Trophoblast cell (in vitro differentiated cells and primary cell): ENCODE data around the gene PDLIM5.

Experiments
- DNase-seq, 2 donors: peaks; one replicate each; pipeline ENCODE4 v3.0.0-alpha.2; 2016
- H2AFZ ChIP-seq: 2 replicates; pipeline ENCODE4 v1.6.1; 2013; ENCODE audit warnings: low read length, moderate library complexity, mild to moderate bottlenecking; ENCODE audit not compliant: insufficient read depth, poor library complexity
- H2AK5ac ChIP-seq: 2 replicates; pipeline ENCODE4 v1.6.1; 2013; ENCODE audit warnings: mild to moderate bottlenecking, low read length
- H2BK120ac ChIP-seq: 2 replicates; pipeline ENCODE4 v1.6.1; 2013; ENCODE audit warnings: low read length, mild to moderate bottlenecking, moderate library complexity; ENCODE audit not compliant: insufficient read depth, poor library complexity
- H2BK12ac ChIP-seq: 2 replicates; pipeline ENCODE4 v1.6.1; 2013; ENCODE audit warnings: mild to moderate bottlenecking, low read length, moderate library complexity
- H2BK5ac ChIP-seq: 2 replicates; pipeline ENCODE4 v1.6.1; 2013; ENCODE audit warnings: low read length, low read depth, moderate library complexity, mild to moderate bottlenecking; ENCODE audit not compliant: poor library complexity
- H3K14ac ChIP-seq: 2 replicates; pipeline ENCODE4 v1.6.1; 2013; ENCODE audit warnings: mild to moderate bottlenecking, low read length
- H3K18ac ChIP-seq: 2 replicates; pipeline ENCODE4 v1.6.1; 2013; ENCODE audit warnings: mild to moderate bottlenecking, low read length
- H3K23ac ChIP-seq: 2 replicates; pipeline ENCODE4 v1.6.1; 2013; ENCODE audit warnings: low read length
- H3K27ac ChIP-seq: 2 replicates; pipeline ENCODE4 v1.5.1; 2013; ENCODE audit warnings: low read depth, mild to moderate bottlenecking, inconsistent platforms, low read length, moderate library complexity
- H3K27me3 ChIP-seq: 2 replicates; pipeline ENCODE4 v1.6.1; 2013; ENCODE audit warnings: inconsistent platforms, mild to moderate bottlenecking, low read length, moderate library complexity; ENCODE audit not compliant: insufficient read depth
- H3K36me3 ChIP-seq, 2 experiments: 1 replicate in 1 of 2; 2 replicates in 1 of 2; pipeline ENCODE4 v1.6.1; 2013; ENCODE audit warnings: low read length in 2 of 2, mild to moderate bottlenecking in 2 of 2, moderate library complexity in 1 of 2; ENCODE audit not compliant: insufficient read depth in 2 of 2, control insufficient read depth in 1 of 2
- H3K4ac ChIP-seq: 2 replicates; pipeline ENCODE4 v1.6.1; 2013; ENCODE audit warnings: low read depth, mild to moderate bottlenecking, low read length, moderate library complexity
- H3K4me1 ChIP-seq, 2 experiments: 1 replicate in 1 of 2; 2 replicates in 1 of 2; pipeline ENCODE4 v1.6.1; 2013; ENCODE audit warnings: low read length in 2 of 2, mild to moderate bottlenecking in 2 of 2, moderate library complexity in 1 of 2; ENCODE audit not compliant: insufficient read depth in 2 of 2, control insufficient read depth in 1 of 2
- H3K4me2 ChIP-seq: 2 replicates; pipeline ENCODE4 v1.6.1; 2013; ENCODE audit warnings: inconsistent platforms, mild to moderate bottlenecking, low read length, moderate library complexity
- H3K4me3 ChIP-seq: 2 replicates; pipeline ENCODE4 v1.5.1; 2013; ENCODE audit warnings: mild to moderate bottlenecking, low read depth, low read length, inconsistent platforms
- H3K79me1 ChIP-seq: one replicate; pipeline ENCODE4 v1.6.1; 2013; ENCODE audit warnings: low read length
- H3K79me2 ChIP-seq: 2 replicates; pipeline ENCODE4 v1.6.1; 2013; ENCODE audit warnings: low read length, mild to moderate bottlenecking; ENCODE audit not compliant: control insufficient read depth, insufficient read depth, poor library complexity
- H3K9ac ChIP-seq: 2 replicates; pipeline ENCODE4 v1.6.1; 2013; ENCODE audit warnings: mild to moderate bottlenecking, low read length
- H3K9me3 ChIP-seq: 2 replicates; pipeline ENCODE4 v1.6.1; 2013; ENCODE audit warnings: low read depth, mild to moderate bottlenecking, control low read depth, inconsistent platforms, low read length; ENCODE audit not compliant: insufficient read depth
- H4K12ac ChIP-seq: 2 replicates; pipeline ENCODE4 v1.6.1; 2013; ENCODE audit warnings: low read depth, mild to moderate bottlenecking, low read length, moderate library complexity
- H4K8ac ChIP-seq: 2 replicates; pipeline ENCODE4 v1.6.1; 2013; ENCODE audit warnings: low read depth, mild to moderate bottlenecking, low read length, moderate library complexity
- H4K91ac ChIP-seq: one replicate; pipeline ENCODE4 v1.6.1; 2013; ENCODE audit warnings: low read depth, mild to moderate bottlenecking, low read length, moderate library complexity
- WGBS: extraction: QIAGEN DNeasy Blood & Tissue Kit; methylation state at CpG from one replicate; pipeline ENCODE4 v1.1.7; 2013; ENCODE audit warnings: missing lambda C conversion rate; ENCODE audit not compliant: insufficient read length, insufficient coverage; ENCODE audit errors: extremely low coverage; 5-methylcytosine and 5-hydroxymethylcytosine counted together

The PDLIM5 gene

DNA sequence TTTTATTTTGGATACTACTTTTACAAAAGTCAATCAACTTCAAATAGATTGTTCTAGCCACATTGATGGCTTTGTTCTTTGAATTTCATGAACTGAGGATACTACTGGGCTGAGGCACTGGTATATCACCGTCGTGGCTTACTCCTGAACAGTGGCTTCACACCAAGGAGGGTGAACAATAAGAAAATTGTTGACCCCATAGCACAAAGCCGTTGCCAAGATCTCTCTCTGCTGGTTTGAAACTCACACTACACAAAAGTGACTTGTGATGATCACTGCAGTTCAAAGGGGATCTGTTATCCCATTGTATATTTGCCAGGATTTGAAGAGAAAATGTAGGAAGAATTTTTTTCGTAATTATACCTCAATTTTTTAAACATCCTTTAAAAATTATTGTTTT lies 119.6 kb downstream of the PDLIM5 start:
- Histone ChIP-seq H2BK5ac (no peak overlapping the region), H3K18ac (no peak overlapping the region), H4K8ac (no peak overlapping the region), H4K91ac (no peak overlapping the region), H3K4me2 (no peak overlapping the region), H3K36me3 (peaks cover 3 to 4% of the 10 kb centered on the region in 2 experiments), H3K14ac (no peak overlapping the region), H2BK12ac (no peak overlapping the region), H2BK120ac (no peak overlapping the region), H3K9ac (no peak overlapping the region), H4K12ac (no peak overlapping the region), H3K23ac (no peak overlapping the region), H3K4me1 (peaks cover 0 to 3% of the 10 kb centered on the region in 2 experiments), H3K27ac (no peak overlapping the region), H3K27me3 (no peaks in the 10 kb centered on the region), H3K79me1 (no peaks in the 10 kb centered on the region), H3K79me2 (no peaks in the 10 kb centered on the region), H3K9me3 (no peaks in the 10 kb centered on the region), H3K4ac (no peak overlapping the region), H3K4me3 (no peak overlapping the region), H2AFZ (no peak overlapping the region), H2AK5ac (no peak overlapping the region)
- WGBS, result no CpG with 5 or more reads among the region's 4 CpGs
- no peak for DNase-seq

DNA sequence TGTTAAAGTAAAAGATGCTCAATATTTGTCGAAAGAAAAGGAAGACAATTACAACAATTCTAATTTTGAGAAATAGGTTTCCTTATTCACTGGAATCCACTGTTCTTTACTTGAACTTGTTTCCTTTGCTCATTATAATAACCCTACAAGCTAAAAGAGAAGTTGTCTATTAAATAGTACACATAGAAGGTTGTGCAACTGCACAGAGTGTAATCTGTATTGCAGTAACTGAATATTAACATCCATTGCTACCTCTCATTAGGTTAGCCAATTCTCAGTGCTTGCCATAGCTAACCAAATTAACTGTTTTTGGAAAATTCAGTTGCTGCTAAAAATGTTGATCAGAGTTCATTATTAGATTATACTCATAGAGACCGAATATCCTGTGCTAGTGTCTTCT lies 120.0 kb downstream of the PDLIM5 start:
- no peak overlapping the region for H4K8ac ChIP-seq
- peaks cover 3 to 4% of the 10 kb centered on the region in 2 experiments for H3K36me3 ChIP-seq
- no peaks in the 10 kb centered on the region for H3K27me3 ChIP-seq
- no peaks in the 10 kb centered on the region for H3K79me2 ChIP-seq
- DNase-seq, result no peak
- H4K12ac ChIP-seq, result no peak overlapping the region
- H2BK120ac ChIP-seq, result no peak overlapping the region
- H3K23ac ChIP-seq, result no peak overlapping the region
- WGBS, result no CpG with 5 or more reads among the region's 2 CpGs
- H3K9me3 ChIP-seq, result no peaks in the 10 kb centered on the region
- no peak overlapping the region for H3K18ac ChIP-seq
- H3K4me1 ChIP-seq, result peaks cover 0 to 3% of the 10 kb centered on the region in 2 experiments
- no peak overlapping the region for H2BK12ac ChIP-seq
- no peak overlapping the region for H3K14ac ChIP-seq
- no peaks in the 10 kb centered on the region for H3K79me1 ChIP-seq
- H4K91ac ChIP-seq, result no peak overlapping the region
- H2AK5ac ChIP-seq, result no peak overlapping the region
- H3K9ac ChIP-seq, result no peak overlapping the region
- no peak overlapping the region for H3K4me3 ChIP-seq
- no peak overlapping the region for H2BK5ac ChIP-seq
- H3K27ac ChIP-seq, result no peak overlapping the region
- H3K4me2 ChIP-seq, result no peak overlapping the region
- H2AFZ ChIP-seq, result no peak overlapping the region
- H3K4ac ChIP-seq, result no peak overlapping the region

DNA sequence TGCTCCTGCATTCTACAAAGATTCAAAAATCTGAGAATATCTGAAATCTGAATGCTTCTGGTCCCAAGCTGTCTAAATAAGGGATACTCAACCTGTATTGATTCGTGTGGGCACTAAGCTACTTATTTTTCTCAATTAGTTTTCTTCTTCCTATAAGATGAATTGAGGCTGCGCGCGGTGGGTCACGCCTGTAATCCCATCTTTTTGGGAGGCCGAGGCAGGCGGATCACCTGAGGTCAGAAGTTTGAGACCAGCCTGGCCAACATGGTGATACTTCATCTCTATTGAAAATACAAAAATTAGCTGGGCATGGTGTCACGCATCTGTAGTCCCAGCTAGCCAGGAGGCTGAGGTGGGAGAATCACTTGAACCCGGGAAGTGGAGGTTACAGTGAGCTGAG lies 122.3 kb downstream of the PDLIM5 start:
- no peak overlapping the region for H3K14ac ChIP-seq
- DNase-seq, result no peak
- no peak overlapping the region for H3K9ac ChIP-seq
- H4K91ac ChIP-seq, result no peak overlapping the region
- no peak overlapping the region for H2BK120ac ChIP-seq
- H2AK5ac ChIP-seq, result no peak overlapping the region
- H3K18ac ChIP-seq, result no peak overlapping the region
- H2AFZ ChIP-seq, result no peak overlapping the region
- no peak overlapping the region for H3K4me2 ChIP-seq
- no peak overlapping the region for H3K23ac ChIP-seq
- H3K36me3 ChIP-seq, result peaks cover 3 to 4% of the 10 kb centered on the region in 2 experiments
- H4K8ac ChIP-seq, result no peak overlapping the region
- no peak overlapping the region for H2BK5ac ChIP-seq
- no CpG with 5 or more reads among the region's 9 CpGs for WGBS
- H3K79me1 ChIP-seq, result no peaks in the 10 kb centered on the region
- no peak overlapping the region for H3K4me3 ChIP-seq
- peaks cover 0 to 3% of the 10 kb centered on the region in 2 experiments for H3K4me1 ChIP-seq
- H3K27me3 ChIP-seq, result no peaks in the 10 kb centered on the region
- H3K79me2 ChIP-seq, result no peaks in the 10 kb centered on the region
- no peak overlapping the region for H4K12ac ChIP-seq
- no peak overlapping the region for H2BK12ac ChIP-seq
- H3K27ac ChIP-seq, result no peak overlapping the region
- H3K9me3 ChIP-seq, result no peaks in the 10 kb centered on the region
- H3K4ac ChIP-seq, result no peak overlapping the region

DNA sequence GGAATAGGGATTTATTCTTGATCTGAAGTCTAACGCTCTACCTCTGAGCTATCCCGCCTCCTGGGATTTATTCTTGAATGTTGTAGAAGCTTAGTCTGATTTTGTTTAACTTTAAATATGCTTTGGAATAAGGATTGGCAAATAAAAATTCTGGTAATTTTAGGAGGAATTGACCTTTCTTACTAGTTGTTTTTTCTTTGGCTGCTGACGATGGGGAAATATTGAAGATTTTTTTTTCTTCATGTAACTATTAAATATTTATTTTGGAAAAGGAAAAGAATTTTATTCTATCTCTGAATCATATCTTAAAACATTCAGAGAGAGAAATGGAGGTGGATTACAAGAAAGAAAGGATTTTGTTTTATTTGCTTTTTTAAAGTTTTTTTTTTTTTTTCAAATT lies 122.9 kb downstream of the PDLIM5 start:
- no CpG with 5 or more reads among the region's 3 CpGs for WGBS
- peaks cover 3 to 4% of the 10 kb centered on the region in 2 experiments for H3K36me3 ChIP-seq
- H3K9ac ChIP-seq, result no peak overlapping the region
- H3K4me2 ChIP-seq, result no peak overlapping the region
- no peak overlapping the region for H2AFZ ChIP-seq
- no peak overlapping the region for H3K4me3 ChIP-seq
- H4K91ac ChIP-seq, result no peak overlapping the region
- no peak for DNase-seq
- no peak overlapping the region for H4K12ac ChIP-seq
- no peak overlapping the region for H3K18ac ChIP-seq
- peaks cover 0 to 3% of the 10 kb centered on the region in 2 experiments for H3K4me1 ChIP-seq
- no peak overlapping the region for H2AK5ac ChIP-seq
- H2BK120ac ChIP-seq, result no peak overlapping the region
- no peaks in the 10 kb centered on the region for H3K9me3 ChIP-seq
- H2BK12ac ChIP-seq, result no peak overlapping the region
- no peak overlapping the region for H3K27ac ChIP-seq
- H3K23ac ChIP-seq, result no peak overlapping the region
- no peaks in the 10 kb centered on the region for H3K79me1 ChIP-seq
- H3K4ac ChIP-seq, result no peak overlapping the region
- H2BK5ac ChIP-seq, result no peak overlapping the region
- H3K14ac ChIP-seq, result no peak overlapping the region
- H4K8ac ChIP-seq, result no peak overlapping the region
- H3K79me2 ChIP-seq, result no peaks in the 10 kb centered on the region
- H3K27me3 ChIP-seq, result no peaks in the 10 kb centered on the region
